IMR-90 (cell line): ENCODE data around the gene APOL2. TPM values are rescaled to one million over a fixed set of nuclear protein-coding genes. Genes with fewer than 3 reads are reported as not detected.

Experiments used
- ATAC-seq: fragments of 200-7000 bp; cut with Tn5 transposase; 2 replicates; pipeline ENCODE4 v1.9.1; 2020; ENCODE audit warnings: low read depth, mild to moderate bottlenecking, moderate library complexity
- BruUV-seq: library from RNA; stranded (reverse); fragments of 400-500 nt; replicated peaks from 2 replicates; lab custom pipeline; 2021; lab: Mats Ljungman, UMichigan
- CTCF ChIA-PET: fragments of 300-600 bp; formaldehyde crosslinking; extraction: SDS; loops from one replicate; lab custom pipeline; 2021; ENCODE audit warnings: antibody characterized with exemption; lab: Yijun Ruan, JAX
- POLR2A ChIA-PET: fragments of 300-600 bp; sonication (Branson Sonifier 250); formaldehyde crosslinking; loops from one replicate; lab custom pipeline; 2022; ENCODE audit warnings: antibody characterized with exemption; ENCODE audit not compliant: unreplicated experiment; lab: Charles Lee
- DNase-seq: peaks from one replicate; pipeline ENCODE4 v3.0.0; 2013
- H2AFZ ChIP-seq: replicated peaks from 2 replicates; pipeline ENCODE3; 2013; ENCODE audit warnings: low read length, mild to moderate bottlenecking; ENCODE audit not compliant: poor library complexity
- H2AK5ac ChIP-seq: 2 replicates; pipeline ENCODE4 v1.6.1; 2013; ENCODE audit warnings: low read depth, low read length, inconsistent platforms
- H2AK9ac ChIP-seq: replicated peaks from 2 replicates; pipeline ENCODE3; 2013; ENCODE audit warnings: mild to moderate bottlenecking, low read depth, low read length, moderate library complexity; ENCODE audit not compliant: poor library complexity
- H2BK120ac ChIP-seq: 2 replicates; pipeline ENCODE4 v1.6.1; 2013; ENCODE audit warnings: low read depth, low read length, inconsistent platforms
- H2BK15ac ChIP-seq: 3 replicates; pipeline ENCODE4 v1.6.1; 2013; ENCODE audit warnings: low read depth, low read length, inconsistent platforms
- H2BK20ac ChIP-seq: 2 replicates; pipeline ENCODE4 v1.6.1; 2013; ENCODE audit warnings: low read depth, mild to moderate bottlenecking, inconsistent platforms, low read length, moderate library complexity
- H2BK5ac ChIP-seq: 2 replicates; pipeline ENCODE4 v1.6.1; 2013; ENCODE audit warnings: mild to moderate bottlenecking, low read depth, low read length, inconsistent platforms; ENCODE audit not compliant: poor library complexity, severe bottlenecking
- H3K14ac ChIP-seq: replicated peaks from 2 replicates; pipeline ENCODE4 v1.6.1; 2013; ENCODE audit warnings: low read depth, low read length, inconsistent platforms
- H3K18ac ChIP-seq: 2 replicates; pipeline ENCODE4 v1.6.1; 2013; ENCODE audit warnings: low read depth, low read length, control low read depth
- H3K23ac ChIP-seq: 2 replicates; pipeline ENCODE4 v1.6.1; 2013; ENCODE audit warnings: low read depth, low read length, inconsistent platforms
- H3K27ac ChIP-seq: 2 replicates; pipeline ENCODE4 v1.5.1; 2013; ENCODE audit warnings: mild to moderate bottlenecking, control low read depth, low read length; ENCODE audit not compliant: insufficient read depth
- H3K27me3 ChIP-seq: 2 replicates; pipeline ENCODE4 v1.6.1; 2013; ENCODE audit warnings: low read length; ENCODE audit not compliant: control insufficient read depth, insufficient read depth
- H3K36me3 ChIP-seq: 2 replicates; pipeline ENCODE4 v1.6.1; 2013; ENCODE audit warnings: low read length, mixed read lengths; ENCODE audit not compliant: control insufficient read depth, insufficient read depth
- H3K4ac ChIP-seq: 2 replicates; pipeline ENCODE4 v1.6.1; 2013; ENCODE audit warnings: low read depth, low read length, inconsistent platforms
- H3K4me1 ChIP-seq: 2 replicates; pipeline ENCODE4 v1.6.1; 2013; ENCODE audit warnings: low read length, mixed read lengths; ENCODE audit not compliant: control insufficient read depth, insufficient read depth
- H3K4me2 ChIP-seq: 2 replicates; pipeline ENCODE4 v1.6.1; 2013; ENCODE audit warnings: low read depth, mild to moderate bottlenecking, control low read depth, low read length, moderate library complexity
- H3K4me3 ChIP-seq: 2 replicates; pipeline ENCODE4 v1.5.1; 2013; ENCODE audit warnings: low read depth, mild to moderate bottlenecking, control low read depth, low read length, moderate library complexity; ENCODE audit not compliant: insufficient read depth
- H3K56ac ChIP-seq: 2 replicates; pipeline ENCODE4 v1.6.1; 2013; ENCODE audit warnings: low read length, inconsistent platforms; ENCODE audit not compliant: insufficient read depth; ENCODE audit errors: extremely low read depth
- H3K79me1 ChIP-seq, 2 experiments: 2 replicates each; pipeline ENCODE4 v1.6.1; 2013; ENCODE audit warnings: low read length in 2 of 2, inconsistent platforms in 1 of 2, low read depth in 1 of 2
- H3K9ac ChIP-seq: 2 replicates; pipeline ENCODE4 v1.6.1; 2013; ENCODE audit warnings: low read depth, low read length, control low read depth
- H3K9me1 ChIP-seq: 2 replicates; pipeline ENCODE4 v1.6.1; 2013; ENCODE audit warnings: low read length, inconsistent platforms; ENCODE audit not compliant: insufficient read depth
- H3K9me3 ChIP-seq: 2 replicates; pipeline ENCODE4 v1.6.1; 2013; ENCODE audit warnings: low read length; ENCODE audit not compliant: control insufficient read depth, insufficient read depth
- H4K20me1 ChIP-seq: 2 replicates; pipeline ENCODE4 v1.6.1; 2013; ENCODE audit warnings: low read length, inconsistent platforms; ENCODE audit not compliant: insufficient read depth
- H4K5ac ChIP-seq: 2 replicates; pipeline ENCODE4 v1.6.1; 2013; ENCODE audit warnings: mild to moderate bottlenecking, low read depth, low read length, control low read depth
- H4K8ac ChIP-seq, 2 experiments: 2 replicates each; pipeline ENCODE4 v1.6.1; 2013; ENCODE audit warnings: low read depth in 2 of 2, low read length in 2 of 2, control low read depth in 1 of 2, inconsistent platforms in 1 of 2
- H4K91ac ChIP-seq: 2 replicates; pipeline ENCODE4 v1.6.1; 2013; ENCODE audit warnings: low read depth, low read length, inconsistent platforms; ENCODE audit not compliant: insufficient read depth
- BHLHE40 ChIP-seq: fragments of 150-350 bp; IDR thresholded peaks from 2 replicates; pipeline ENCODE4 v1.6.1; 2016; ENCODE audit warnings: mild to moderate bottlenecking, low read depth, low read length
- RAD21 ChIP-seq: IDR thresholded peaks from 2 replicates; pipeline ENCODE4 v1.6.1; 2012; ENCODE audit warnings: low read length, improper control_type of control experiment
- RCOR1 ChIP-seq: IDR thresholded peaks from 2 replicates; pipeline ENCODE4 v1.6.1; 2012; ENCODE audit warnings: mild to moderate bottlenecking, low read length, improper control_type of control experiment; ENCODE audit not compliant: insufficient replicate concordance
- SMC3 ChIP-seq: fragments of 150-350 bp; IDR thresholded peaks from 2 replicates; pipeline ENCODE4 v1.6.1; 2016; ENCODE audit warnings: low read depth, mild to moderate bottlenecking, antibody characterized with exemption, low read length, moderate library complexity
- WGBS, 2 experiments: methylation state at CpG; one replicate each; pipeline versions ENCODE4 v1.1.5 to v1.1.7; 2013; ENCODE audit warnings: missing lambda C conversion rate in 2 of 2; ENCODE audit not compliant: insufficient read length in 1 of 2; ENCODE audit errors: extremely low coverage in 2 of 2; 5-methylcytosine and 5-hydroxymethylcytosine counted together
- dilution Hi-C: fragments of 300-500 bp; cut with HindIII; formaldehyde crosslinking; loops from one replicate; pipeline ENCODE4 v1.14.3; 2018; ENCODE audit warnings: low sequenced_read_pairs; ENCODE audit not compliant: unreplicated experiment
- in situ Hi-C: fragments of 300-500 bp; cut with MboI; formaldehyde crosslinking; loops from 3 replicates; pipeline ENCODE4 v1.14.3; 2019; ENCODE audit warnings: low sequenced_read_pairs, inconsistent platforms, mixed read lengths
- intact Hi-C: fragments of 100-400 bp; cut with micrococcal nuclease; formaldehyde crosslinking; loops from 2 replicates; pipeline ENCODE4 v1.10.0; 2022
- polyA plus RNA-seq, 3 experiments: library from polyadenylated mRNA; depleted of rRNA; stranded (reverse); fragments of >200 nt; gene quantifications; 2 replicates each; pipeline ENCODE4 v1.2.3, GENCODE V29; 2012; ENCODE audit warnings: low replicate concordance in 1 of 3
- total RNA-seq: library from RNA; depleted of rRNA; stranded (reverse); fragments of >200 nt; gene quantifications from 2 replicates; pipeline ENCODE4 v1.2.3, GENCODE V29; 2012

The APOL2 gene
- total and polyA plus RNA-seq, 2 of the 4 experiments (the other 2 are of a cell fraction), result 13.1 to 57.5 TPM

GRCh38 chr22:36247955-36248354, 8.6 kb upstream of the APOL2 start:
- in situ Hi-C loops, result no loop called here
- CTCF ChIA-PET, result no interaction called here
- POLR2A ChIA-PET, result no interaction called here

More at GRCh38 chr22:36247955-36248354, 8.6 kb upstream of the APOL2 start:
- Histone ChIP-seq H2BK20ac (no peak overlapping the region), H3K9me3 (no peaks in the 10 kb centered on the region), H2AK5ac (no peak overlapping the region), H3K9ac (no peak overlapping the region), H2AK9ac (no peak overlapping the region), H3K79me1 (no peaks in the 10 kb centered on the region), H4K5ac (no peak overlapping the region), H3K36me3 (no peaks in the 10 kb centered on the region), H3K4ac (no peak overlapping the region), H3K27me3 (no peaks in the 10 kb centered on the region), H3K4me2 (no peak overlapping the region), H2BK5ac (no peak overlapping the region), H2BK120ac (no peak overlapping the region), H3K27ac (no peak overlapping the region), H3K9me1 (no peaks in the 10 kb centered on the region), H3K4me3 (no peak overlapping the region), H4K20me1 (no peaks in the 10 kb centered on the region), H3K14ac (no peak overlapping the region), H4K8ac (no peak overlapping the region), H3K23ac (no peak overlapping the region), H3K18ac (no peak overlapping the region), H2BK15ac (no peak overlapping the region), H4K91ac (no peak overlapping the region), H2AFZ (no peak overlapping the region), H3K56ac (no peak overlapping the region), H3K4me1 (no peaks in the 10 kb centered on the region; the same call in 1 of the 2 replicates)
- WGBS, 2 experiments, result no CpG with 5 or more reads among the region's 5 CpGs
- no peak for DNase-seq
- dilution Hi-C loops (no loop called here), intact Hi-C loops (no loop called here)
- ATAC-seq, result no peak
- TF ChIP-seq RAD21 (no peak), SMC3 (no peak), RCOR1 (no peak), BHLHE40 (no peak)
- no TSS peak for BruUV-seq
